Activated CD8-positive, alpha-beta T cell treated with anti-CD3 and anti-CD28 coated beads for 36 hours (primary cell): ENCODE measurements around the gene CDA. TPM values are rescaled to one million over a fixed set of nuclear protein-coding genes. Genes with fewer than 3 reads are reported as not detected.

Experiments
- ATAC-seq: fragments of 200-7000 bp; cut with Tn5 transposase; one replicate; pipeline ENCODE4 v1.10.0; 2021; ENCODE audit warnings: mild to moderate bottlenecking, moderate library complexity
- CTCF ChIA-PET: fragments of 350-600 bp; sonication (Branson Sonifier 250); formaldehyde crosslinking; loops from one replicate; lab custom pipeline; 2021; ENCODE audit warnings: antibody characterized with exemption; lab: Charles Lee
- POLR2A ChIA-PET: fragments of 350-600 bp; sonication (Branson Sonifier 250); formaldehyde crosslinking; loops from one replicate; lab custom pipeline; 2021; ENCODE audit warnings: antibody characterized with exemption; lab: Charles Lee
- DNase-seq: peaks from one replicate; pipeline ENCODE4 v3.0.0-alpha.2; 2020
- H3K27ac Mint-ChIP-seq: one replicate; pipeline ENCODE4 v1.8.0; 2021; ENCODE audit warnings: mild to moderate bottlenecking, mixed read lengths
- H3K27me3 Mint-ChIP-seq: one replicate; pipeline ENCODE4 v1.8.0; 2021; ENCODE audit warnings: mixed read lengths
- H3K36me3 Mint-ChIP-seq: one replicate; pipeline ENCODE4 v1.8.0; 2021; ENCODE audit warnings: low read depth, mixed read lengths
- H3K4me1 Mint-ChIP-seq: one replicate; pipeline ENCODE4 v1.8.0; 2021; ENCODE audit warnings: low read depth, mixed read lengths
- H3K4me3 Mint-ChIP-seq: one replicate; pipeline ENCODE4 v1.8.0; 2021; ENCODE audit warnings: mild to moderate bottlenecking, moderate library complexity, mixed read lengths
- H3K9me3 Mint-ChIP-seq: one replicate; pipeline ENCODE4 v1.8.0; 2021; ENCODE audit warnings: mixed read lengths
- intact Hi-C: fragments of 100-400 bp; cut with micrococcal nuclease; formaldehyde crosslinking; loops from one replicate; pipeline ENCODE4 v1.10.0; 2022
- total RNA-seq, 2 experiments: library from RNA; stranded (reverse); gene quantifications; one replicate each; pipeline ENCODE4 v1.2.3, GENCODE V29; 2021
- TF ChIP-seq, protein P1 (sequence below): fragments of 200-600 bp; IDR thresholded peaks from one replicate; pipeline ENCODE4 v1.8.0; 2022; ENCODE audit warnings: antibody characterized with exemption, mild to moderate bottlenecking

The CDA gene
- total RNA-seq, 2 experiments from 2014 or later, result not detected

DNA sequence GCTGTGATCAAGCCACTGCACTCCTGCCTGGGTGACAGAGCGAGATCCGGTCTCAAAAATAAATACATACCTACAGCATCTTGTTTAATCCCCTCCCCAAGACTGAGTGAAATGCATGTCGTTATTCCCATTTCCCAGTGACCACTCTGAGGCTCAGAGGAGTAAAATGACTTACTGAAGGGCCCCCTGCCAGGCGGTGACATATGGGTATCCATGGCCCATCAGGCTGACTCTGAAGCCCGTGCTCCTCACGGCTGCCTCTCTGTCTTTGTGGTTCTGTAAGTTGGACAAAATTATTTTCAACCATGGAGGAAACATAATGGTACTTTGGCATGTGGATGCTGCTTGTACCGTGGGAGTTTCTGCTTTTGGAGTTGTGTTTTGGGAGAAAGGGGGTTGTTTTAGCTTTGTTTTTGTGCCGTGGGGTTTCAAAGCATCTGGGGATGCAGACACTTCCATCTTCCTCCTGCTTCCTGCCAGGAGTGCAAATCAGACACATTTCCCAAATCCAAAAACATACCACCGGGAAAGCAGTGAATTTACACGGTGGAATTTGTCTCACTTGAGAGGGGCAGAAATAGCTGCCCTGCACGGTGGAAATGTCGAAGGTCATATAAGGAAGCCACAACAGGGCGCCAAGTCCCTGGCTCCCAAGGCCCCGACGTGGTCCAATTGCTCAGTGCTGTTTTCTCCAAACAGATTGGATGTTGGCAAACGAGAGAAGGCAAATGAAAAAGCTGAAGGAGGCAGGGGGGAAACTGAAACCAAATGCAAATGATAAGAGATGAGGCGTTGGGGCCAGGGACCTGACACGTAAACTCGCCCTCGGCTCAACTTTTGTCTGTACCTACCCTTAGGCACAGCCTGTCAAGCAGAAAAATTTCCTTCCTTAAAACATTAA is 27.3 kb downstream of the CDA start:
- ATAC-seq, result no peak
- ChIA-PET CTCF (no interaction called here), POLR2A (interaction anchor here (0.6 kb wide), 1 partner anchor 19 kb away, joined by 3 read pairs; no protein-coding TSS in a partner anchor)
- no peak for DNase-seq
- TF ChIP-seq, protein P1, sequence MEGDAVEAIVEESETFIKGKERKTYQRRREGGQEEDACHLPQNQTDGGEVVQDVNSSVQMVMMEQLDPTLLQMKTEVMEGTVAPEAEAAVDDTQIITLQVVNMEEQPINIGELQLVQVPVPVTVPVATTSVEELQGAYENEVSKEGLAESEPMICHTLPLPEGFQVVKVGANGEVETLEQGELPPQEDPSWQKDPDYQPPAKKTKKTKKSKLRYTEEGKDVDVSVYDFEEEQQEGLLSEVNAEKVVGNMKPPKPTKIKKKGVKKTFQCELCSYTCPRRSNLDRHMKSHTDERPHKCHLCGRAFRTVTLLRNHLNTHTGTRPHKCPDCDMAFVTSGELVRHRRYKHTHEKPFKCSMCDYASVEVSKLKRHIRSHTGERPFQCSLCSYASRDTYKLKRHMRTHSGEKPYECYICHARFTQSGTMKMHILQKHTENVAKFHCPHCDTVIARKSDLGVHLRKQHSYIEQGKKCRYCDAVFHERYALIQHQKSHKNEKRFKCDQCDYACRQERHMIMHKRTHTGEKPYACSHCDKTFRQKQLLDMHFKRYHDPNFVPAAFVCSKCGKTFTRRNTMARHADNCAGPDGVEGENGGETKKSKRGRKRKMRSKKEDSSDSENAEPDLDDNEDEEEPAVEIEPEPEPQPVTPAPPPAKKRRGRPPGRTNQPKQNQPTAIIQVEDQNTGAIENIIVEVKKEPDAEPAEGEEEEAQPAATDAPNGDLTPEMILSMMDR, result no peak
- Mint-ChIP-seq H3K9me3 (no peaks in the 10 kb centered on the region), H3K4me3 (no peak overlapping the region), H3K36me3 (no peaks in the 10 kb centered on the region), H3K4me1 (no peaks in the 10 kb centered on the region), H3K27ac (no peak overlapping the region), H3K27me3 (no peaks in the 10 kb centered on the region)
- intact Hi-C loops, result no loop called here

GRCh38 chr1:20616847-20617487 is 28.1 kb downstream of the CDA start:
- no peak overlapping the region for H3K27ac Mint-ChIP-seq

GRCh38 chr1:20618550-20618949 is 29.7 kb downstream of the CDA start:
- CTCF ChIA-PET, result interaction anchor here (0.9 to 3.0 kb wide), 2 partner anchors 14 to 15 kb away, joined by 6 to 10 read pairs; no protein-coding TSS in a partner anchor
- Mint-ChIP-seq H3K36me3 (no peaks in the 10 kb centered on the region), H3K9me3 (no peaks in the 10 kb centered on the region)

More at GRCh38 chr1:20616847-20617487, 28.1 kb downstream of the CDA start:
- TF ChIP-seq, protein P1, result no peak
- intact Hi-C loops, result no loop called here
- ChIA-PET CTCF (interaction anchor here (3.0 kb wide), 1 partner anchor 15 kb away, joined by 10 read pairs; no protein-coding TSS in a partner anchor), POLR2A (interaction anchor here (0.6 kb wide), 2 partner anchors 18 to 328 kb away, joined by 3 read pairs; no protein-coding TSS in a partner anchor)
- Mint-ChIP-seq H3K9me3 (no peaks in the 10 kb centered on the region), H3K4me1 (no peaks in the 10 kb centered on the region), H3K36me3 (no peaks in the 10 kb centered on the region), H3K27me3 (no peaks in the 10 kb centered on the region), H3K4me3 (no peak overlapping the region)
- ATAC-seq (no peak), DNase-seq (no peak)

DNA sequence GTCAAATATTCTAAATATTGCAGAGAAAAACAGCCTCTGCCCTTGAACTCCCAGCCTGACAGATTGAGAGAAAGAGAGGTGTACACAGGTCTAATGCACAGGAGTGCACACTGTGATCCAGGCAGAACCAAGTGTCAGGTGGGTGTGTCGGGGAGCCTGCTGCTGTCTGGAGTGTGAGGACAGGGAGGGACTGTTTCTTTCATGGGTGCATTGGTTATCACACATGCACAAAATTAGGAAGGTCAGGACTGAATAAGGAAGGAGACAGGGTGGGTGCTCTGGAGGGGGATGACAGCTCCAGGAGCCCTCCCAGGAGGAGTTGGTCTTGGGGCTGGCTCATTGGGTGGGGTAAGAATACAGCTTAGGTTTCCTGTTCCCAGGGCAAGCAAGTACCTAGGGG is 31.1 kb downstream of the CDA start:
- TF ChIP-seq, protein P1, result no peak
- ChIA-PET CTCF (interaction anchor here (0.9 to 3.0 kb wide), 2 partner anchors 12 to 14 kb away, joined by 3 to 10 read pairs; no protein-coding TSS in a partner anchor), POLR2A (no interaction called here)
- Mint-ChIP-seq H3K27ac (no peak overlapping the region), H3K9me3 (no peaks in the 10 kb centered on the region), H3K36me3 (no peaks in the 10 kb centered on the region), H3K4me1 (no peaks in the 10 kb centered on the region), H3K27me3 (no peaks in the 10 kb centered on the region), H3K4me3 (no peak overlapping the region)
- intact Hi-C loops, result no loop called here
- no peak for ATAC-seq
- DNase-seq, result no peak

More at GRCh38 chr1:20618550-20618949, 29.7 kb downstream of the CDA start:
- ATAC-seq (no peak), DNase-seq (no peak)
- Mint-ChIP-seq H3K27ac (no peak overlapping the region), H3K4me1 (no peaks in the 10 kb centered on the region), H3K4me3 (no peak overlapping the region), H3K27me3 (no peaks in the 10 kb centered on the region)
- intact Hi-C loops, result no loop called here
- POLR2A ChIA-PET, result no interaction called here
- TF ChIP-seq, protein P1, result no peak
